ENCODE measurements around the gene TAF1.
A peak's percentile ranks its signal among the peaks of the same experiment; 100 is the strongest.
"Not testable (repeated sequence)": the region's sequence is repeated elsewhere in the genome, so short reads cannot be mapped to it uniquely, and the experiment has no call there.

Gene TAF1

GRCh38 chrX:71420686-71421085 is 54.5 kb downstream of the TAF1 start:
- no peak for DNase-seq (ENCODE audit: low read depth, low spot score)

GRCh38 chrX:71432733-71433132 is 66.6 kb downstream of the TAF1 start:
- H3K4me3 ChIP-seq (ENCODE audit: low read length), result no peak overlapping the region
- DNase-seq (ENCODE audit: low read depth, low spot score), result no peak

More at GRCh38 chrX:71420686-71421085, 54.5 kb downstream of the TAF1 start:
- no peak overlapping the region for H3K4me3 ChIP-seq (ENCODE audit: low read length)

GRCh38 chrX:71438750-71439149 is 72.6 kb downstream of the TAF1 start:
- no peak for DNase-seq (ENCODE audit: low read depth, low spot score)
- H3K4me3 ChIP-seq (ENCODE audit: low read length), result no peak overlapping the region

DNA sequence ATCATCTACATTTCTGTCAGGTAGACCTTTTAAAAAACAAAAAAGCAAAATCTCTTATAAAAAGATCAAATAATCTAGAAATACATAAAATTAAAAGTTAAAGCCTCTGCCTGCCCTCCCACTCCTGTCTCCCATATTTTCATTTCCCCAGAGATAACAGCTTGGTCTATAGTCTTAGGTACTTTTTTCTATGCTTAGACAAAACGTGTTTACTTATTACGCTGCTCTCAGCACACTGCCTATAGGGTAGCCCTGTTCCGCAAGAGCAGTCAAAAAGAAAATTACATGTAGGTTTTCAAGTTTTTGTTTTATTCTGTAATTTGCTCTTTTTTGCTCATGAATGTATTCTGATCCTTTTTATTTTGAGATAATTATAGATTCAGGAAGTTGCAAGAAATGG is 73.3 kb downstream of the TAF1 start:
- DNase-seq (ENCODE audit: low read depth, low spot score), result no peak

DNA sequence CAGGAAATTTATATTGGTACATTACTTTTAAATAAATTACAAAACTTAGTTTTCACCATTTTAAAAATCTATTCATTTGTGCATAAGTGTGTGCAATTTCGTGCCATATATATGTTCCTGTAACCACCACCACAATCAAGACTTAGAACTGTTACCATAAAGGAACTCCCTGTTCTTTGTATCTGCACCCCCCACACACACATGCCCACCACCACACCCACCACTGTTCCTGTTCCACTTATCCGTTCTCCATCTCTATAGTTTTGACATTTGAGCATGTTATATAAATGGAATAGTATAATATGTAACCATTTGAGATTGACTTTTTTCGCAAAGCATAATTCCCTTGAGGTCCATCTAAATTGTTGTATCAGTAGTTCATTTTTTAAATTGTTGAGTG is 73.7 kb downstream of the TAF1 start:
- H3K4me3 ChIP-seq (ENCODE audit: low read length), result no peak overlapping the region
- no peak for DNase-seq (ENCODE audit: low read depth, low spot score)

More for the DNA sequence above, 73.3 kb downstream of the TAF1 start:
- H3K4me3 ChIP-seq (ENCODE audit: low read length), result no peak overlapping the region

- H3K4me3 ChIP-seq (ENCODE audit: low read length), result no peak overlapping the region
- no peak for DNase-seq (ENCODE audit: low read depth, low spot score)
Measured at GRCh38 chrX:71440401-71440800, 74.2 kb downstream of the TAF1 start.

GRCh38 chrX:71441809-71442208 is 75.7 kb downstream of the TAF1 start:
- H3K4me3 ChIP-seq (ENCODE audit: low read length); DNase-seq (ENCODE audit: low read depth, low spot score): not testable (repeated sequence)

DNA sequence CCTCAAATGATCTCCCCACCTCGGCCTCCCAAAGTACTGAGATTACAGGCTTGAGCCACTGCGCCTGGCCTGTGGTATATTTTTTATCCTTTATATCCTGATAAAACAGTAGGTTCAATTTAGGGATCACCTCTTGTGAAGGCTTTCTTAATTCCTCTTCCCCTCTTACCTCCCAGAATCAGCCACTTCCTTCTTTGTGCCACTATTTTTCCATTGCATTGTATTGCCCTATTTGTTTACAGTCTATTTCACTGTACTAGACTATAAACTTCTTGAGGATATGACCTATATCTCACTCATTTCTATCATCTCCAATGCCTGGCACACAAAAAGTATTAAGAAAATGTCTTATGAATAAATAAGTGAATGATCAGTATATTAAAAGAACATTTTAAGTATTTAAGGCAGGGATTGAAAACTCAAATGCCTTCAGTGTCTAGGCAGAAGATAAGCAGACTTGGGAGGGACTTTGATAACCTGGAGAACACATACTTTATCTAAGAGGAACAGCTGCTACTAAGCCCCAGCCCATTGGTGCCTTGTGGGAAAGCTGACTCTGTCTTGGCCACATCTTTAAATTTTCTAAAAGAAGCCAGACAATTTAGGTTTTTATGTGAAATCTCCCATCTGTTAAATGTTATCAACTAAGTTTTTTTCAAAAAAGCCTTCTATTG is 84.4 kb downstream of the TAF1 start:
- H3K4me3 ChIP-seq (ENCODE audit: low read length), result no peak overlapping the region
- peak; percentile 5 for DNase-seq (ENCODE audit: low read depth, low spot score)

DNA sequence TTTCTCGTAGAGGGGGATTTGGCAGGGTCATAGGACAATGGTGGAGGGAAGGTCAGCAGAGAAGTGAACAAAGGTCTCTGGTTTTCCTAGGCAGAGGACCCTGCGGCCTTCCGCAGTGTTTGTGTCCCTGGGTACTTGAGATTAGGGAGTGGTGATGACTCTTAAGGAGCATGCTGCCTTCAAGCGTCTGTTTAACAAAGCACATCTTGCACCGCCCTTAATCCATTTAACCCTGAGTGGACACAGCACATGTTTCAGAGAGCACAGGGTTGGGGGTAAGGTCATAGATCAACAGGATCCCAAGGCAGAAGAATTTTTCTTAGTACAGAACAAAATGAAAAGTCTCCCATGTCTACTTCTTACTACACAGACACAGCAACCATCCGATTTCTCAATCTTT is 85.4 kb downstream of the TAF1 start:
- H3K4me3 ChIP-seq (ENCODE audit: low read length); DNase-seq (ENCODE audit: low read depth, low spot score): not testable (repeated sequence)

DNA sequence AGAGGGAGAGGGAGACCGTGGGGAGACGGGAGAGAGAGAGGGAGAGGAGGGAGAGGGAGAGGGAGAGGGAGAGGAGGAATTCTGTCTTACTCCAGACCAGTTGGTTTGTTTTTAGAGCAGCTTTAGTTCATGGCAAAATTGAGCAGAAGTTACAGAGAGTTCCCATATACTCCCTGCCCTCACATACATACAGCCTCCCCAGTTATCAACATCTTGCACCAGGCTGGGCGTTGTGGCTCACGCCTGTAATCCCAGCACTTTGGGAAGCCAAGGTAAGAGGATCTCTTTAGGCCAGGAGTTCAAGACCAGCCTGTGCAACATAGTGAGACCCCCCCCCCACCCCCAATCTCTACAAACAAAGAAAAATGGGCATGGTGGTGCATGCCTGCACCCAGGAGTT is 86.9 kb downstream of the TAF1 start:
- DNase-seq (ENCODE audit: low read depth, low spot score), result no peak
- no peak overlapping the region for H3K4me3 ChIP-seq (ENCODE audit: low read length)

- H3K4me3 ChIP-seq (ENCODE audit: low read length), result no peak overlapping the region
- DNase-seq (ENCODE audit: low read depth, low spot score), result no peak
Measured at GRCh38 chrX:71454222-71454621, 88.1 kb downstream of the TAF1 start.

DNA sequence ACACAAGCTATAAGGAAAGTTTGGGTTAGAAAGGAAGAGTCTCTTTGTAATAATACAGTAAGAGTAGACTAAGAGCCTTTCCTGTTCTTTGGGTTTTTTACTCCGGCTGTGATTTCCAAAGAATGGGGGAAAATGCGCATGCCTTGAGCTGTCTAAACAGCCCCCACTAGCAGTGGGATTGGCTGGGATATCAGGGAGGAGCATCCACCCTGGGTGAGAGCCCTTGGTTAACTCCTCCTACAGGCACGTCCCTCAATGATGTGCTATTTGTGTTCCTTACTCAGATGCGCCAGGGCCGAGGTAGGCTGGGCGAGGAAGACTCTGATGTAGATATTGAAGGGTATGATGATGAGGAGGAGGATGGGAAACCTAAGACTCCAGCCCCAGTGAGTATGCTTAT is 92.7 kb downstream of the TAF1 start:
- H3K4me3 ChIP-seq (ENCODE audit: low read length), result no peak overlapping the region
- DNase-seq (ENCODE audit: low read depth, low spot score), result no peak

GRCh38 chrX:71464968-71465367 is 98.8 kb downstream of the TAF1 start:
- H3K4me3 ChIP-seq (ENCODE audit: low read length), result no peak overlapping the region

DNA sequence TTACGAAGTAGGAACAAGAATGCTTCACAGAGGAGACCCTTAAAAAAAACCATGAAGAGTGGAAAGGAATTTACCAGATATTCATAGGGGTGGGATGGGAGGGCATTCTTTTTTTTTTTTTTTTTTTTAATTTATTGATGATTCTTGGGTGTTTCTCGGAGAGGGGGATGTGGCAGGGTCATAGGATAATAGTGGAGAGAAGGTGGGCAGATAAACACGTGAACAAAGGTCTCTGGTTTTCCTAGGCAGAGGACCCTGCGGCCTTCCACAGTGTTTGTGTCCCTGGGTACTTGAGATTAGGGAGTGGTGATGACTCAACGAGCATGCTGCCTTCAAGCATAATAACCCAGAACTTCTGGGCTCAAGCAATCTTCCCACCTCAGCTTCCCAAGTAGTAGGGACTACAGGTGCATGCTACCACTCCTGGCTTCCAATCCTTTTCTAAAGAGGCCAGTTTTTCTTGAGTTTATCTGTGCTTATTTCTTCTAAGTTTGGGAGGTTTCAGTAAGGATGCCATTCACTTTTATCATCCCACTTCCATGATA is 100.9 kb downstream of the TAF1 start:
- no peak for DNase-seq (ENCODE audit: low read depth, low spot score)

More at GRCh38 chrX:71464968-71465367, 98.8 kb downstream of the TAF1 start:
- no peak for DNase-seq (ENCODE audit: low read depth, low spot score)

DNA sequence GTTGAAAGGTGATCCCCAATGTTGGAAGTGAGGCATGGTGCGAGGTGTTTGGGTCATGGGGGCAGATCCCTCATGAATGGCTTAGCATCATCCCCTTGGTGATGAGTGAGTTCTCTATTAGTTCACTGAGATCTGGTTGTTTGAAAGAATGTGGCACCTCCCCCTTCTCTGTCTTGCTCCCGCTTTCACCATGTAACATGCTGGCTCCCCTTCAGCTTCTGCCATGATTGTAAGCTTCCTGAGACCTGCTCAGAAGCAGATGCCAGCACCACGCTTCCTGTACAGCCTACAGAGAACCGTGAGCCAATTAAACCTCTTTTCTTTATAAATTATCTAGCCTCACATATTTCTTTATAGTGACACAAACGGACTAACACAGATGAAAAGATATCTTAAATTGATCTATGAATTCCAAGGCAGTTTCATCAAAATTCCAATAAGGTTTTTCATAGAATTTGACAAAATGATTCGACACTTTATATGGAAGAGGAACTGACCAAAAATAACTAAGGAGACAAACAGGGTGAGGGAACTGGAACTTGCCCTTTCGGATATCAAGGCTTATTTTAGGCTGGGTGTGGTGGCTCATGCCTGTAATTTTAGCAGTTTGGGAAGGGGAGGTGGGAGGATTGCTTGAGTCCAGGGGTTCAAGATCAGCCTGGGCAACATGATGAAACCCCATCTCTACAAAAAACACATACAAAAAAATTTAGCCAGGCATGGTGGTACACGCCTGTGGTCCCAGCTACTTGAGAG is 109.8 kb downstream of the TAF1 start:
- H3K4me3 ChIP-seq (ENCODE audit: low read length), result no peak overlapping the region
- no peak for DNase-seq (ENCODE audit: low read depth, low spot score)

More for the DNA sequence above, 100.9 kb downstream of the TAF1 start:
- H3K4me3 ChIP-seq (ENCODE audit: low read length), result no peak overlapping the region

GRCh38 chrX:71482228-71482958 is 116.2 kb downstream of the TAF1 start:
- no peak overlapping the region for H3K4me3 ChIP-seq (ENCODE audit: low read length)
- DNase-seq (ENCODE audit: low read depth, low spot score), result no peak

DNA sequence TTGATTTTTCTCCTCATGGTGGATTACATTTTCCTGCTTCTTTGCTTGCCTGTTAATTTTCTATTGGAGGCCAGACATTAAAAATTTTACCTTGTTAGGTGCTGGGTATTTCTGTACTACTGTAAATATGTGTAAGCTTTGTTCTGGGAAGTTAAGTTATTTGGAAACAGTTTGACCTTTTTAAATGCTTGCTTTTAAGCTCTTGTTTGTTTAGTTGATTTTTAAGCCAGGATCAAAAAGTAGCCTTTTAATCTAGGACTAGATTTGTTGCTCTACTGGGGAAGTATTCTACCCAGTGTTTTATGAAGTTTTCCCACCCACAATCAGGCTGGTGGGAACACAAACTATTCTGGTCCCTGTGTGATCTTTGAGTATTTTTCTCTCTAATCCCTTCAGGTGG is 121.7 kb downstream of the TAF1 start:
- H3K4me3 ChIP-seq (ENCODE audit: low read length), result no peak overlapping the region
- DNase-seq (ENCODE audit: low read depth, low spot score), result no peak

DNA sequence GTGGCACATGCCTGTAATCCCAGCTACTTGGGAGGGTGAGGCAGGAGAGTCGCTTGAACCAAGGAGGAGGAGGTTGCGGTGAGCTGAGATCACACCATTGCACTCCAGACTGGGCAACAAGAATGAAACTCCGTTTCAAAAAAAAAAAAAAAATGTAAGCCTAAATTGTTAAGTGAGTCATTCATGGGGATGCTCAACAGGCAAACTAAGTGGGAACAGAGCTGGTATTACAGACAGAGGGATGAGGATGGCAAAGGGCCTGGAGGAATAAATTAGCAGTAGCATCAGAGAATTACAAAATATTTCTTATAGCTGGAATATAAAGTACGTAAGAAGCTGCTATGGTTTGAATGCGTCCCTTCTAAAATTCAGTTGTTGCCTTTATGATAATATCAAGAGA is 123.4 kb downstream of the TAF1 start:
- no peak overlapping the region for H3K4me3 ChIP-seq (ENCODE audit: low read length)
- DNase-seq (ENCODE audit: low read depth, low spot score), result no peak

DNA sequence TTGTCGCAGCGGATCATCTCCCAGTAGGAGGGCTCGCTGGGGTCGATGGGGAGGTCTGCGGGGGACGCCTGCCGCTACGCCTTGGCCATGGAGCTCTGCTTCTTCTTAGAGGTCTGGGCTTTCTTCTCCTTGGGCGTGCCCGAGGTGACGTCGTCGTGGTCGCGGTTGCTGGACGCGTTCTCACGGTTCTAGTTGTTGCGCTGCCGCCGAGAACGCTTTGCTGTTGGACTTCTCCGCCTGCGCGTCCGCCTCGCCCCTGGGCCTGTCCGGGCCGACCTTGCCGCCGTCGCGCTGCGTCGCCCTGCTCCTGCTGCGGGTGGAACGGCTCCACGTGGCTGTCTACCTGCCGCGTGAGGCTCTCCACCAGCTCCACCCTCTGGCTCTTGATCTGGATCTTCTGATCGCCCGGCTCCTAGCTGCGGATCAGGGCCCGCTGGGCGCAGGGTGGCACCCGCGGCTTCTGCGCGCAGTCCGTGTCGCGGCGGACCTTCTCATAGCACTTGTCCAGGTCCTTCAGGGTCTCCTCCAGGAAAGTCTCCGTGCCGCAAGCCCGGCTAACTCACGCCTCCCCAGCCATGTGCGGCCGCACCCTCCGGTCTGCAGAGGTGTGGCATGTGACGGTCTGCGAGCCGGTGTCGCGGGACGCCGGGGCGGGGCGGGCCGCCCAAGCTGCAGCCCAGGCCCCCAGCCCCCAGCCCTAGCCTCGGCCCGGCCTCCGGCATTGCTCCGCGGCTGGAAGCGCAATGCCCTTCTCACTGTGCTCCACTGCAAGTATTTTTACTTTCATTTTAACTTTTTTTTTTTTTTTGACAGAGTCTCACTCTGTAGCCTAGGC is 126.3 kb downstream of the TAF1 start:
- no peak overlapping the region for H3K4me3 ChIP-seq (ENCODE audit: low read length)
- no peak for DNase-seq (ENCODE audit: low read depth, low spot score)

Measured in Jurkat, Clone E6-1 (cell line).